Effector memory CD8-positive, alpha-beta T cell (primary cell): Measurements from ENCODE around the gene ANO2.

Experiments
- ATAC-seq: fragments of 150-1000 bp; cut with Tn5 transposase; replicated peaks from 2 replicates; pipeline ENCODE4 v1.10.0; 2021; ENCODE audit warnings: mild to moderate bottlenecking, moderate library complexity
- DNase-seq, 3 experiments: peaks; one replicate each; pipeline ENCODE4 v3.0.0; 2021
- H3K27ac Mint-ChIP-seq, 2 donors: one replicate each; pipeline ENCODE4 v1.8.0; 2022; ENCODE audit warnings: mild to moderate bottlenecking in 2 of 2, mixed read lengths in 2 of 2, moderate library complexity in 2 of 2
- H3K27me3 Mint-ChIP-seq, 2 donors: one replicate each; pipeline ENCODE4 v1.8.0; 2022; ENCODE audit warnings: mixed read lengths in 2 of 2
- H3K36me3 Mint-ChIP-seq: one replicate; pipeline ENCODE4 v1.8.0; 2022; ENCODE audit warnings: mild to moderate bottlenecking, moderate library complexity, mixed read lengths; ENCODE audit not compliant: insufficient read depth
- H3K4me1 Mint-ChIP-seq, 2 donors: one replicate each; pipeline ENCODE4 v1.8.0; 2022; ENCODE audit warnings: low read depth in 2 of 2, mixed read lengths in 2 of 2
- H3K4me3 Mint-ChIP-seq, 2 donors: one replicate each; pipeline ENCODE4 v1.8.0; 2022; ENCODE audit warnings: mild to moderate bottlenecking in 2 of 2, mixed read lengths in 2 of 2, moderate library complexity in 2 of 2
- H3K9me3 Mint-ChIP-seq, 2 donors: one replicate each; pipeline ENCODE4 v1.8.0; 2022; ENCODE audit warnings: mixed read lengths in 2 of 2

Gene ANO2

GRCh38 chr12:5882511-5883190 lies 62.4 kb downstream of the ANO2 start:
- H3K9me3 Mint-ChIP-seq, result no peaks in the 10 kb centered on the region
- no peaks in the 10 kb centered on the region for H3K4me1 Mint-ChIP-seq
- no peaks in the 10 kb centered on the region for H3K36me3 Mint-ChIP-seq
- no peak overlapping the region for H3K27ac Mint-ChIP-seq
- DNase-seq (no peak), ATAC-seq (no peak)
- peaks cover 43 to 45% of the 10 kb centered on the region in 2 donors for H3K27me3 Mint-ChIP-seq
- no peak overlapping the region for H3K4me3 Mint-ChIP-seq

DNA sequence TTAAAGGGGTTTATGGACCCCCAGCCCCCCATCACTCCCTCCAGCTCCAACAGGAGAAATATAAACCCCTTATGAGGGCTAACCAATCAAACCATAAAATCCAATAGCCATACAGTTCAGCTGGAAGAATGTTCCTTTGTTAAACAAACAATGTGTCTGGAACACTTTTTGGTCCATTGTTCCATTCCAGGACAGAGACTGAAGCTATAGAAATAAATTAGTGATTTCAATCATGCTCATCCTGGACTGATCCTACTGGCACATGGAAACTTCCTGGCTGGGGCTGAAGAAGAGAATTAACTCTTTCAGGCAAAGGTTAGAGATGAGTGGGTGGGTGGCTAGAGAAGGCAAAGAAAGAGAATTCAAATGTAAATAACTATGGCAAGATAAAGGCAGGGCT lies 63.4 kb downstream of the ANO2 start:
- H3K9me3 Mint-ChIP-seq, result no peaks in the 10 kb centered on the region
- no peaks in the 10 kb centered on the region for H3K36me3 Mint-ChIP-seq
- H3K4me1 Mint-ChIP-seq, result no peaks in the 10 kb centered on the region
- DNase-seq (no peak), ATAC-seq (no peak)
- H3K27me3 Mint-ChIP-seq, result peaks cover 39% of the 10 kb centered on the region in 2 donors
- no peak overlapping the region for H3K27ac Mint-ChIP-seq
- H3K4me3 Mint-ChIP-seq, result no peak overlapping the region

DNA sequence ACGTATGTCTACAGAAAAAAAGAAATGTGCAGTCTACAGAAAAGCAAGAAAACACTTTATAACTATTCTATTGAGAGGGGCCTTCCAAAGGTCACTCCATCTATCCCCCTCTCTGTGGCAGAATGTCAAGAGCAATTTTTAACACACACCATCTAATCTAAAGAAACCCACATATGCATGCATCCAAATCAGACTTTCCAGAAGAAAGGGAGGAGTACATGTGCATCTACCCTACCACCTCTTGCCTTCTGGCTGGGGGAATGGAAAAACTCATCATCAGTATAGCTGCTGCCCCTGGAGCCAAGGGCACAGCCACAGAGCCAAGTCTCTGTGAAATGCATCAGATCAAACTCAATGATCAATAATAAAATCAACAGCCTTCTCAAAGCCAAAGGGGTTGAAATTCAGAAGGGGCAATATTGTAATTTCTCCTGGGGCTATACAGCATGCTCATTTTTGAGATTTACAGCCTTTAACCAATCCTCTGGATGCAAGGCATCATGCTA lies 63.9 kb downstream of the ANO2 start:
- H3K27me3 Mint-ChIP-seq, result peaks cover 34% of the 10 kb centered on the region in 2 donors
- H3K4me1 Mint-ChIP-seq, result no peaks in the 10 kb centered on the region
- no peaks in the 10 kb centered on the region for H3K36me3 Mint-ChIP-seq
- DNase-seq (no peak), ATAC-seq (no peak)
- no peak overlapping the region for H3K4me3 Mint-ChIP-seq
- H3K27ac Mint-ChIP-seq, result no peak overlapping the region
- no peaks in the 10 kb centered on the region for H3K9me3 Mint-ChIP-seq

DNA sequence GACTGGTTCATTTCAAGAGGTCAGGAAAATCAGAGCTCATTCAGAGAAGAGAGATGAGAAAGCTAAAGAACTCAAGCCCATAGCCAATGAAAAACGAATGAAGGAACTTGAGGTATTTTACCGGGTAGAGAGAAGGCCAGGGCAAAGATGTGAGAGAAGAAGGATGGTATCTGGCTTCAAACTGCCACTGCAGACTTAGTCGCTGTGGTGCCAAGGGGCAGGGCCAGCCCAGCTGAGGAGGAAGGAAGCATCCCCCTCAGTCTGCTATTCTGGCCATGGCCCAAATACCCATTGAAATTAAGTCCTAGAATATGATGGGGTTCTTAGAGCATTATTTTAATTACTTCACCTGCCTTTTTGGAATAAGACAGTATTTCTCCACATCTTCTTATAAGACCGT lies 69.2 kb downstream of the ANO2 start:
- Mint-ChIP-seq H3K4me3 (no peak overlapping the region), H3K36me3 (no peaks in the 10 kb centered on the region), H3K27ac (no peak overlapping the region), H3K27me3 (peaks cover 15 to 23% of the 10 kb centered on the region in 2 donors), H3K9me3 (no peaks in the 10 kb centered on the region), H3K4me1 (no peaks in the 10 kb centered on the region)
- no peak for ATAC-seq
- DNase-seq, result no peak

GRCh38 chr12:5874514-5874913 lies 70.5 kb downstream of the ANO2 start:
- Mint-ChIP-seq H3K9me3 (no peaks in the 10 kb centered on the region), H3K36me3 (no peaks in the 10 kb centered on the region), H3K27ac (peak overlapping the region in 1 of 2 donors; percentile 47), H3K4me3 (no peak overlapping the region), H3K4me1 (no peaks in the 10 kb centered on the region), H3K27me3 (peaks cover 15 to 23% of the 10 kb centered on the region in 2 donors)
- ATAC-seq, result no peak
- no peak for DNase-seq

- H3K27me3 Mint-ChIP-seq, result peaks cover 15 to 33% of the 10 kb centered on the region in 2 donors
- ATAC-seq (no peak), DNase-seq (no peak)
- no peaks in the 10 kb centered on the region for H3K36me3 Mint-ChIP-seq
- H3K4me3 Mint-ChIP-seq, result no peak overlapping the region
- H3K9me3 Mint-ChIP-seq, result no peaks in the 10 kb centered on the region
- no peak overlapping the region for H3K27ac Mint-ChIP-seq
- no peaks in the 10 kb centered on the region for H3K4me1 Mint-ChIP-seq
Observed at GRCh38 chr12:5873281-5873919, 71.7 kb downstream of the ANO2 start.

- DNase-seq (no peak), ATAC-seq (no peak)
- Mint-ChIP-seq H3K4me3 (no peak overlapping the region), H3K9me3 (no peaks in the 10 kb centered on the region), H3K27ac (no peak overlapping the region), H3K36me3 (no peaks in the 10 kb centered on the region), H3K27me3 (peaks cover 15 to 34% of the 10 kb centered on the region in 2 donors), H3K4me1 (no peaks in the 10 kb centered on the region)
Observed at GRCh38 chr12:5872745-5873144, 72.3 kb downstream of the ANO2 start.

DNA sequence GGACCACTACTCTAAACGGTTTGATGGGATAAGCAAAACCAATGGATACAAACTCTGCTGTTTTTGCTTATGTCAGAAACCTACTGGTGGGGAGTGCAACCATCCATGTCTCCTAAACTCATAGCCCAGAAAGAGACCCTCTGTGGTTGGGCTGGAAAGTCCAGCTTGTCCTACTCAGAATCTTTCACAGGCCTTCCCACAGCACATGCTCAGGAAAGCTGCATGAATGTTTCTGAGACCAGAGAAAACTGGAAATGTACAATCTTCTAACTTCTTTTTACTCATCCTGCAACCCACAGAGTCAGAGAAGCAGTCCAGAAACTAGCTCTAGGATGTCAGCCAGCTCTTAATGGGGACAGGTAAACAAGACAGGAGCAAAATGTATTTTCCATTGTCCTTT lies 73.3 kb downstream of the ANO2 start:
- Mint-ChIP-seq H3K4me1 (no peaks in the 10 kb centered on the region), H3K36me3 (no peaks in the 10 kb centered on the region), H3K9me3 (no peaks in the 10 kb centered on the region), H3K27ac (no peak overlapping the region), H3K27me3 (peaks cover 15 to 34% of the 10 kb centered on the region in 2 donors), H3K4me3 (no peak overlapping the region)
- no peak for DNase-seq
- ATAC-seq, result no peak

GRCh38 chr12:5870183-5870582 lies 74.9 kb downstream of the ANO2 start:
- Mint-ChIP-seq H3K36me3 (no peaks in the 10 kb centered on the region), H3K9me3 (no peaks in the 10 kb centered on the region), H3K27me3 (peaks cover 7 to 28% of the 10 kb centered on the region in 2 donors), H3K27ac (no peak overlapping the region), H3K4me3 (no peak overlapping the region), H3K4me1 (no peaks in the 10 kb centered on the region)
- no peak for DNase-seq
- no peak for ATAC-seq

DNA sequence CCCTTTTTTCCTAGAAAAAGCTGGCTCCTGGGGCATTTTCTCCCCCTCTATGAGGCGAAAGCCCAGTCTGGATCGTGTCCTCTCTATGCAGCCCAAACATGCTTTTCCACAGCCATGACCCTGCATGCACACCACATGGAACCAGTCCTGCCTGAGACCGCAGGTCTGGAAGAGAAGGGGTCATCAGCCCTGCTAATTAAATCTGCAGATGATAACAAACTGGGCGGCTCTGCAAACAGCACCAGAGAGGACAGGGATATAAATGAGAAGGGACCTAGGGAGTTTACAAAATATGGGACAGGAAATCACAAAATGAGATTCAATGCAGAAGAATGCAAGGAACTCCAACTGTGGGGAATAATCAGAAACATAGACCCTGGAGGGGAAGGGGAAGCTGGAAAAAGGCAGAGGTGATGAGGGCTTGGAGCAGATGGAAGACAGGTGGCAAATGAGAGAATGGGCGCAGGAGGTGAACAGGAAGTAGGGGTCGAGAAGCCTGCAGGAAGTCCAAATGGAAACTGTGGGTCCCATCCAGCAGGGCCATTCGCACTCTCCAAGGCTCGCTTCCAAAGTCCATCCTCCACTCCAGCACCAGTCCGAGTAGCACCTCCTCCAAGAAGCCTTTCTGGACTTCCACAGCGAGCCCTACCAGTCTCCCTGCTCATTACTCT lies 76.3 kb downstream of the ANO2 start:
- H3K9me3 Mint-ChIP-seq, result no peaks in the 10 kb centered on the region
- no peaks in the 10 kb centered on the region for H3K36me3 Mint-ChIP-seq
- peaks cover 0 to 14% of the 10 kb centered on the region in 2 donors for H3K27me3 Mint-ChIP-seq
- no peak for DNase-seq
- no peak for ATAC-seq
- no peak overlapping the region for H3K4me3 Mint-ChIP-seq
- no peaks in the 10 kb centered on the region for H3K4me1 Mint-ChIP-seq
- no peak overlapping the region for H3K27ac Mint-ChIP-seq

DNA sequence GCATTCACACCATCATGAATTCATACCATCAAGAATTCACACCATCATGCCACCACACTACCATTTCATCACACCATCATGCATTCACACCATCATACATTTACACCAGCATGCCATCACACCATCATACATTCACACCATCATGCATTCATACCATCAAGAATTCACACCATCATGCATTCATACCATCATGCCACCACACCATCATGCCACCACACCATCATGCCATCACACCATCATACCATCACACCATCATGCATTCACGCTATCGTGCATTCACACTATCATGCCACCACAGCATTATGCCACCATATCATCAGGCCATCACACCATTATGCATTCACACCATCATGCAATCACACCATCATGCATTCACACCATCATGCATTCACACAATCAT lies 79.7 kb downstream of the ANO2 start:
- H3K4me1 Mint-ChIP-seq, result no peaks in the 10 kb centered on the region
- peaks cover under 1 to 14% of the 10 kb centered on the region in 2 donors for H3K27me3 Mint-ChIP-seq
- no peaks in the 10 kb centered on the region for H3K36me3 Mint-ChIP-seq
- DNase-seq, result no peak
- no peak overlapping the region for H3K4me3 Mint-ChIP-seq
- H3K27ac Mint-ChIP-seq, result no peak overlapping the region
- ATAC-seq, result no peak
- no peaks in the 10 kb centered on the region for H3K9me3 Mint-ChIP-seq

DNA sequence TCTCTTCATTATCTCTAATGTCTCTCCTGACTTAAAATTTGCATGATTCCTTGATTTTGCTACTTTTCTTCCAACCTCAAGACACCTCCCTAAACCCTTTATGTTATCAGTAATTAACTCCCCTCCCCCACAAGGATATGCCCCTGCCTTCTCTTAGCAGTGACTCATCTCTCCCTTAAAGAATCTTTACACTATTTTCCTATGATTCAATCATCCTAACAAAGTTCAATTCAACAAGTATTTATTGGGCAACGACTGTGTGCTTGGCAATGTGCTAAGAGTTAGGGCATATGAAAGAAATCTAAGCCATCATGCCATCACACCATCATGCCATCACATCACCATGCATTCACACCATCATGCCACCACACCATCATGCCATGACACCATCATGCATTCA lies 80.1 kb downstream of the ANO2 start:
- Mint-ChIP-seq H3K27me3 (peaks cover 5 to 18% of the 10 kb centered on the region in 2 donors), H3K9me3 (peaks cover 0 to 2% of the 10 kb centered on the region in 2 donors), H3K4me3 (no peak overlapping the region), H3K4me1 (no peaks in the 10 kb centered on the region), H3K27ac (no peak overlapping the region), H3K36me3 (no peaks in the 10 kb centered on the region)
- DNase-seq (no peak), ATAC-seq (no peak)

DNA sequence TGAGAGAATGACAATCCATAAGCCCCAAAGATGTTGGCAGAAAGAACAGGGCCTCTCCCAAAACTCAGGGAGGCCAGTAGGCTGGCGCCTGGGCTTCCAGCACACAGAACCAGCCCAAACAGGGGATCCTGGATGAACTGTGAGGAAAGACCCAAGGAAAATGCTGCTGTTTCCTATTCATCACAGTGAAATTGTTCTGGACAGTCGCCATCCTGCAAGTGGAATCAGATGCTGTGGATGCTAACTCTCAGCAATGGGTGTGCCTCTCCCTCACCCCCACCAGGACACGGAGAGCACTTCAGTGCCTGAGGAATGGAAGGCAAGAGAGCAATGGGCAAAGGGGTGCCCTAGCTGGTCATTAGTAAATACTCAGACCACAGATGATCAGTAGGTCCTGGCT lies 80.8 kb downstream of the ANO2 start:
- Mint-ChIP-seq H3K4me1 (no peaks in the 10 kb centered on the region), H3K36me3 (no peaks in the 10 kb centered on the region), H3K27me3 (peaks cover 8 to 21% of the 10 kb centered on the region in 2 donors), H3K27ac (no peak overlapping the region), H3K9me3 (peaks cover 0 to 3% of the 10 kb centered on the region in 2 donors), H3K4me3 (no peak overlapping the region)
- DNase-seq (no peak), ATAC-seq (no peak)

- Mint-ChIP-seq H3K27ac (no peak overlapping the region), H3K4me3 (no peak overlapping the region), H3K9me3 (peaks cover 0 to 3% of the 10 kb centered on the region in 2 donors), H3K36me3 (no peaks in the 10 kb centered on the region), H3K27me3 (peaks cover 18 to 25% of the 10 kb centered on the region in 2 donors), H3K4me1 (no peaks in the 10 kb centered on the region)
- ATAC-seq (no peak), DNase-seq (no peak)
Observed at GRCh38 chr12:5861416-5861815, 83.6 kb downstream of the ANO2 start.
